HepG2 (cell line): Measurements from ENCODE around the gene DFFA.
A peak's percentile ranks its signal among the peaks of the same experiment; 100 is the strongest.

Source experiments
- E2F5 ChIP-seq: sonication (generic); formaldehyde crosslinking; conservative IDR thresholded peaks from 2 replicates; pipeline ENCODE4 v1.4.0; 2020; ENCODE audit warnings: missing genetic modification reagents
- HMGXB4 ChIP-seq, 2 experiments: sonication (generic) in 1 of 2; formaldehyde crosslinking in 1 of 2; IDR thresholded peaks; 2 replicates each; pipeline versions ENCODE4 v1.4.0 to v1.6.1; 2018 to 2020; ENCODE audit warnings: missing genetic modification reagents in 2 of 2, borderline replicate concordance in 1 of 2, low read depth in 1 of 2, mild to moderate bottlenecking in 1 of 2, missing biosample characterization in 1 of 2
- NFE2L1 ChIP-seq: sonication (generic); formaldehyde crosslinking; IDR thresholded peaks from 2 replicates; pipeline ENCODE4 v1.4.0; 2020; ENCODE audit warnings: missing genetic modification reagents, mild to moderate bottlenecking, borderline replicate concordance
- THAP11 ChIP-seq: IDR thresholded peaks from 2 replicates; pipeline ENCODE4 v1.6.1; 2016; ENCODE audit warnings: missing biosample characterization, missing genetic modification reagents
- ZBTB10 ChIP-seq: sonication (generic); formaldehyde crosslinking; IDR thresholded peaks from 2 replicates; pipeline ENCODE4 v1.4.0; 2020; ENCODE audit warnings: missing genetic modification reagents, borderline replicate concordance
- ZNF232 ChIP-seq: sonication (generic); formaldehyde crosslinking; IDR thresholded peaks from 2 replicates; pipeline ENCODE4 v1.4.0; 2020; ENCODE audit warnings: missing genetic modification reagents, borderline replicate concordance
- ZNF282 ChIP-seq: fragments of 450-650 bp; IDR thresholded peaks from 2 replicates; pipeline ENCODE4 v1.6.1; 2018; ENCODE audit not compliant: partially characterized antibody
- ZXDC ChIP-seq: sonication (generic); formaldehyde crosslinking; IDR thresholded peaks from 2 replicates; pipeline ENCODE4 v1.5.0; 2020; ENCODE audit warnings: mild to moderate bottlenecking, missing genetic modification reagents
- TF ChIP-seq, protein P1 (sequence below): IDR thresholded peaks from 2 replicates; pipeline ENCODE4 v1.6.1; 2018; ENCODE audit warnings: missing genetic modification reagents, mild to moderate bottlenecking, missing compliant biosample characterization
- TF ChIP-seq, protein P2 (sequence below): sonication (generic); formaldehyde crosslinking; IDR thresholded peaks from 2 replicates; pipeline ENCODE4 v1.5.0; 2020; ENCODE audit warnings: mild to moderate bottlenecking, missing genetic modification reagents, moderate library complexity

DNA sequence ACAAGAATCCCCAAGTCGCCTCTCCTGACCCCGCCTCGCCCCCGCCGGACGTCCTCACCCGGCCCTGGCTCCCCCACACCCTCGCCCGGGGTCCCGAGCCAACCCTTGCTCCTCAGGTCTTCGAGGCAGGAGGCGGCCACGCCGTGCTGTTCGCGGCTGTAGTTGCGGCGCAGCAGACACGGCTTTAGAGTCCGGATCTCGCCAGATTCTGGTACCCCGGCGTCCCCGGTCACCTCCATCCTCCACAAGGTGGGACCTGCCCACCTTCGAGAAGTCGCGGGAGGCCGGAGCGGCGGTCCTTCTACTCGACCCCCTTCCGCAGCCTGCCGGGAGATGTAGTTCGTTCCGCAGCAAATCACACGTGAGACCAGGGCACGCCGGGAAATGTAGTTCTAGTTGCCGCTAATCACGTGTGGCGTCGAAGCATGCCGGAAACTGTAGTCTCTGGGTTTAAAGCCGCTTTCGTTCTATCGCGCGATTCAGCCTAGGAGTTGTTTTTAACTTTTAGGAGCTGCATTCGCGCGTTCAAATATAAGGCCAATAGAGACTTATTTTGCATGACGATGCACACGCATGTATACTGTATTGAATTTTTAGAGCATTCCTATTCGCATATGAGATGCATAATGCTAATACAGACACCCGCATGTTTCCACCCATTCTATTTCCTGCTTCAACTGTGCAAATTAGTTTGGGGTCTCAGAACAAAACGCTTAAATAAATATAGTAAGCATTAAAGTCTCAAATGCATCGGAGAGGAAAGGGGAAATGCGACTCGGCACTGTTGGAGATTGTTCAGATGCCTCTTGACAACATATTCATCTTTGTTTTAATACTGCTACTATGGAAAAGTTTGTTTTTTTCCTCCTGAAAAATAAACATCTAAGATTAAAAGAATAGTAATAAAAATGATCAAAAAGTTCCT is at the start of gene DFFA:
- TF ChIP-seq E2F5 (CRISPR knock-in tag) (no peak), THAP11 (peak; percentile 100), ZNF282 (no peak), ZNF232 (no peak; the same call in 1 of the 2 replicates), HMGXB4 (CRISPR knock-in tag; IDR thresholded peaks at IDR 0.05; ENCODE audit: borderline replicate concordance in 1 of 2, low read depth in 1 of 2) (peak; percentile 57 to 79), ZBTB10 (CRISPR knock-in tag) (no peak), NFE2L1 (CRISPR knock-in tag) (no peak), ZXDC (no peak)
- TF ChIP-seq, protein P1, sequence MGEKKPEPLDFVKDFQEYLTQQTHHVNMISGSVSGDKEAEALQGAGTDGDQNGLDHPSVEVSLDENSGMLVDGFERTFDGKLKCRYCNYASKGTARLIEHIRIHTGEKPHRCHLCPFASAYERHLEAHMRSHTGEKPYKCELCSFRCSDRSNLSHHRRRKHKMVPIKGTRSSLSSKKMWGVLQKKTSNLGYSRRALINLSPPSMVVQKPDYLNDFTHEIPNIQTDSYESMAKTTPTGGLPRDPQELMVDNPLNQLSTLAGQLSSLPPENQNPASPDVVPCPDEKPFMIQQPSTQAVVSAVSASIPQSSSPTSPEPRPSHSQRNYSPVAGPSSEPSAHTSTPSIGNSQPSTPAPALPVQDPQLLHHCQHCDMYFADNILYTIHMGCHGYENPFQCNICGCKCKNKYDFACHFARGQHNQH (CRISPR knock-in tag): peak; percentile 83
- TF ChIP-seq, protein P2, sequence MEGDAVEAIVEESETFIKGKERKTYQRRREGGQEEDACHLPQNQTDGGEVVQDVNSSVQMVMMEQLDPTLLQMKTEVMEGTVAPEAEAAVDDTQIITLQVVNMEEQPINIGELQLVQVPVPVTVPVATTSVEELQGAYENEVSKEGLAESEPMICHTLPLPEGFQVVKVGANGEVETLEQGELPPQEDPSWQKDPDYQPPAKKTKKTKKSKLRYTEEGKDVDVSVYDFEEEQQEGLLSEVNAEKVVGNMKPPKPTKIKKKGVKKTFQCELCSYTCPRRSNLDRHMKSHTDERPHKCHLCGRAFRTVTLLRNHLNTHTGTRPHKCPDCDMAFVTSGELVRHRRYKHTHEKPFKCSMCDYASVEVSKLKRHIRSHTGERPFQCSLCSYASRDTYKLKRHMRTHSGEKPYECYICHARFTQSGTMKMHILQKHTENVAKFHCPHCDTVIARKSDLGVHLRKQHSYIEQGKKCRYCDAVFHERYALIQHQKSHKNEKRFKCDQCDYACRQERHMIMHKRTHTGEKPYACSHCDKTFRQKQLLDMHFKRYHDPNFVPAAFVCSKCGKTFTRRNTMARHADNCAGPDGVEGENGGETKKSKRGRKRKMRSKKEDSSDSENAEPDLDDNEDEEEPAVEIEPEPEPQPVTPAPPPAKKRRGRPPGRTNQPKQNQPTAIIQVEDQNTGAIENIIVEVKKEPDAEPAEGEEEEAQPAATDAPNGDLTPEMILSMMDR: peak; percentile 40; the same call in 1 of the 2 replicates
